GM19372 (cell line): ENCODE results near the gene NHLH1.
"Not testable (repeated sequence)": the region's sequence is repeated elsewhere in the genome, so short reads cannot be mapped to it uniquely, and the experiment has no call there.

ENCODE experiments used
- ATAC-seq: cut with Tn5 transposase; IDR thresholded peaks from one replicate; pipeline ENCODE4 v1.9.1; 2021; ENCODE audit warnings: mild to moderate bottlenecking, low read depth, moderate library complexity; ENCODE audit not compliant: unreplicated experiment

The NHLH1 gene

GRCh38 chr1:160375788-160376524 is 9.1 kb downstream of the NHLH1 start:
- ATAC-seq, result no peak

GRCh38 chr1:160376525-160377131 is 9.8 kb downstream of the NHLH1 start:
- ATAC-seq, result no peak

DNA sequence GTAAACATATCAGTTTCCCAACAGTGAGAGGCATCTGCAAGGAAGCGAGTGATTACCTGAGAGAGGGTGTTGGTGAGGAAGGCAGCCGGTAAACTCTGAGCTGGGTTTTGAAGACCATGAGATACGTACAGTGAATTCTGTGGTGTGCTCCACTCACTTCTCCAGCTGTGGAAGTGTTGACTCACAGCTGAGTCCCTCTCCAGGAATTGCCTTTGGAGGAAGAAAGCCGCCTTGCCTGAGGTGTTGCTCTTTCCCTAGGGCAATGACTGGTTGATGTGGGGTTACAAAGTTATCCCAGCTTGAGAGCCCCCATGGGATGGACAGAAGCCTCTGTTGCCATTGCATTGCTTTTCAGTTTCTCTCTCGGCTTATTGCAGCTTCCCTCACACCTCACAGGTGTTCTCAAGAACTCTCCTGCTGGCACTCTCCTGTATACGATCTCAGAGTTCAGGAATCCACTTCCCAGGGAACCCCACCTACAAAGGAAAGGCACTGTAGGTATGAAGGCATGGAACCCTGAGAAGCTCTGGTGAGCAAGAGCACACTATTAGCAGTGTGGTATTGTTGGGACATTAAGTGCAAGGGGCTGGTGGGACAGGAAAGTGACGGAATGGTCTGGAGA is 10.8 kb downstream of the NHLH1 start:
- ATAC-seq, result no peak

DNA sequence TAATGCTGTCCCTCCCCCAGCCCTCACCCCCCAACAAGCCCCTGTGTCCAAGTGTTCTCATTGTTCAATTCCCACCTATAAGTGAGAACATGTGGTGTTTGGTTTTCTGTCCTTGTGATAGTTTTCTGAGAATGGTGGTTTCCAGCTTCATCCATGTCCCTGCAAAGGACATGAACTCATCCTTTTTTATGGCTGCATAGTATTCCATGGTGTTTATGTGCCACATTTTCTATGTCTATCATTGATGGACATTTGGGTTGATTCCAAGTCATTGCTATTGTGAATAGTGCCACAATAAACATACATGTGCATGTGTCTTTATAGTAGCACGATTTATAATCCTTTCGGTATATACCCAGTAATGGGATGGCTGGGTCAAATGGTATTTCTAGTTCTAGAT is 17.9 kb downstream of the NHLH1 start:
- ATAC-seq, result not testable (repeated sequence)

- not testable (repeated sequence) for ATAC-seq
Measured at GRCh38 chr1:160388406-160388805, 21.5 kb downstream of the NHLH1 start.

- no peak for ATAC-seq
Measured at GRCh38 chr1:160394673-160395072, 27.8 kb downstream of the NHLH1 start.

DNA sequence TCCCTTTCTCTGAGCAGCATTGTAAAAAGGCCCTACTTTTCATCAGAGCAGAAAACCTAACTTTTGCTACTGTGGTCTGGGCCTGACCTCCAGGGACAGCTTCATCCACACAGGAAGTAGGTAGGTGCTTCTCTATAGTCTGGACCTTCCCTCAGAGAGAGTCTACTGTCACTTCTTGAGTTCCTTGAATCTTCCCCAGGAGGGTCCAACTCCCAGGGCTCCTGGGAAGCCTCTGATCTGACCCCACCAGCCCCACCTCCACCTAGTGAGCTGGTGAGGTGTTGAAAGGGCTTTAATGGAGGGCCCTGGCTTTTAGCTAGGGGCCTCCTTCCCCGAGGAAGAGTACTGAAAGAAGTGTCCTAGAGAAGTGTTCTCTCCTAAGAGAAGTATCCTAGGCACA is 30.8 kb downstream of the NHLH1 start:
- ATAC-seq, result no peak

DNA sequence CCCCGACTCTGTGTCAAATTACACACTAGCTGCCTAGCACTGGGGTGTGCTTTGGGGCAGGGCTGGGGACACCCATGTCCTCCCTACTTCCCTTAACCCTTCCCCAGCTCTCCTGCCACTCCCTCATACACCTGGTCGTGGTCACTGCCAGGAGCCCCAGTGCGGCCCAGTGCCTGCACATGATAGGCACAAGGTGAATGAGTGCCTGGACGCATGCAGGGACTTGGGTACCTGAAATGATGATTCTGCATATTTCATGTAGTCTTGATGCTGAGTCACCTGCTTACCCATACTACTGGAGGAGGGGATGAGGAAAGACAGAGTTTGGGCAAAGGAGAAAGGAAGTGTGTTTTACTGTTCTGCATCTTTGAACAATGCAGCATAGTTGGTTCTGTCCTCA is 32.0 kb downstream of the NHLH1 start:
- ATAC-seq, result no peak

GRCh38 chr1:160399544-160400222 is 32.8 kb downstream of the NHLH1 start:
- ATAC-seq, result no peak

- no peak for ATAC-seq
Measured at GRCh38 chr1:160400223-160400645, 33.4 kb downstream of the NHLH1 start, which contains the start of gene VANGL2. VANGL2 (plus strand) TSS chr1:160400564; CDS start chr1:160415838, 15,274 bp downstream.

DNA sequence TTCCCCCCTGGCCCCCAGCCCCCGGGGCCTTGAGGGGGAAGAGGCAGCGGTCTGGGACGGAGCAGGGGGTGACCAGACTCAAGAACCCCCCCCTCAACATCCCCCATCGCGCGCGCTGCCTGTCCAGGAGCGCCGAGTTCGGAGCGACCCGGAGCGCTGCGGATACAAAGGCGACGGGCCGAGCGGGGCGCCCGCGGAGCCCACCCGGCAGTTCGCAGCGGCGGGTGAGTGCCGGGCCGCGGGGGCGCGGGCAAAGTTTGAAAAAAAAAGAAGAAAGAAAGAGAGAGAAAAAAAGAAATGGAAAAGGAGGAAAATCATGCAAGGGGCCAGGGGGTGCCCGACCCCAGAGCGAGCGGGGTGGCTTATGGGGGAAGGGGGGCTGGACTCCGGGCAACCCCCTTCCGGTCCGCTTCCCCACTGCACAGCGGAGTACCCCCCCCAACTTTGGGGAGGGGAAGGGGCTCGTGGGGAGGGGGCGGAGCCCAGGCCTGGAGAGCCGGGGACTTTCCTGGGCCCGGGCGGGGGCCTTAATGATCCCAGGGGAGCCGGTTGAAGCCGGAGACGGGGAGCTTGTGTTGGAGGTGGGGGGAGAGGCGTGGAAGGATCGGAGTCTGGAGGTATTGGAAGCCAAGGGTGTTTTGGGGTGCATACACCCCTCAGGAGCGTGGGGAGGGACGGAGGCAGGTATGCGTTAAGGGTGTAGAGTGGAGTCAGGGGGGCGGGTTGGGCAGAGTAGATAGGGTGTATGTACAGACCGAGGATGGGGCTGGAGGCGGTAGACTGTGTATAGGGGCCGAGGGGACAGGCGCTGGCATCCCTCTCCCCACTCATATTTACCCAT is 34.0 kb downstream of the NHLH1 start:
- ATAC-seq, result no peak

DNA sequence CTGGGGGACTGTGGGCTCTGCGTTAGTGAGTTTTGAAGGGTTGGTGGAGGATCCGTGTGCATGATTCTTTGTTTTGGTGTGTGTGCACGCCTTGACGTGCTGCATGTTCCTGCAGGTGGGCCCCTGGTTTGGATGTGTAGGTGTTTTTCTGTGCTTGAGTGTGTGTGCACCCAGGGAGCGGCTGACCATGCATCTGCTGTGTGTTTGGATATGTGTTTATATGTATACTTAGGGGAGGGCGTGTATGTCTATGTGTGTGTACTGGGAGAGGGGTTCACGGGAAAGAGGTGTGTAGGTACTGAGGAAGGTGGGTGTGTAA is 34.6 kb downstream of the NHLH1 start:
- ATAC-seq, result no peak

- ATAC-seq, result no peak
Measured at GRCh38 chr1:160402001-160402795, 35.3 kb downstream of the NHLH1 start.

GRCh38 chr1:160403244-160403643 is 36.4 kb downstream of the NHLH1 start:
- no peak for ATAC-seq

DNA sequence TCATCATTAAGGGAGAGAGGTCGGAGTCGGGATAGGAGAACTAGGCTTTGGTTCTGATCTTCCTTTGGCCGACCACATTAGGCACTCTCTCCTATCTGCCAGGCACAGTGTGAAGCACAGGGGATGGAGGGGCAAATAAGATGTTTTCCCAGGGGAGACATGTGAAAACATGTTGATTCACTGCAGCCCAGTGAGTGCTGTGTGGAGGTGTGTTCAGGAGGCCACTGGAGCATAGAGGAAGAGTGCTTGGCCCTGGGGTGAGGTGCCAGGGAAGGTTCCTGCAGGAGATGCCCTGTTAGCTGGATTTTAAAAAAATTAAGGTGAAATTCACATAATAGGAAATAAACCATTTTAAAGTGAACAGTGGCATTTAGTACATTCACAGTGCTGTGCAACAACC is 37.2 kb downstream of the NHLH1 start:
- ATAC-seq, result no peak

- ATAC-seq, result no peak
Measured at GRCh38 chr1:160405331-160405877, 38.5 kb downstream of the NHLH1 start.

DNA sequence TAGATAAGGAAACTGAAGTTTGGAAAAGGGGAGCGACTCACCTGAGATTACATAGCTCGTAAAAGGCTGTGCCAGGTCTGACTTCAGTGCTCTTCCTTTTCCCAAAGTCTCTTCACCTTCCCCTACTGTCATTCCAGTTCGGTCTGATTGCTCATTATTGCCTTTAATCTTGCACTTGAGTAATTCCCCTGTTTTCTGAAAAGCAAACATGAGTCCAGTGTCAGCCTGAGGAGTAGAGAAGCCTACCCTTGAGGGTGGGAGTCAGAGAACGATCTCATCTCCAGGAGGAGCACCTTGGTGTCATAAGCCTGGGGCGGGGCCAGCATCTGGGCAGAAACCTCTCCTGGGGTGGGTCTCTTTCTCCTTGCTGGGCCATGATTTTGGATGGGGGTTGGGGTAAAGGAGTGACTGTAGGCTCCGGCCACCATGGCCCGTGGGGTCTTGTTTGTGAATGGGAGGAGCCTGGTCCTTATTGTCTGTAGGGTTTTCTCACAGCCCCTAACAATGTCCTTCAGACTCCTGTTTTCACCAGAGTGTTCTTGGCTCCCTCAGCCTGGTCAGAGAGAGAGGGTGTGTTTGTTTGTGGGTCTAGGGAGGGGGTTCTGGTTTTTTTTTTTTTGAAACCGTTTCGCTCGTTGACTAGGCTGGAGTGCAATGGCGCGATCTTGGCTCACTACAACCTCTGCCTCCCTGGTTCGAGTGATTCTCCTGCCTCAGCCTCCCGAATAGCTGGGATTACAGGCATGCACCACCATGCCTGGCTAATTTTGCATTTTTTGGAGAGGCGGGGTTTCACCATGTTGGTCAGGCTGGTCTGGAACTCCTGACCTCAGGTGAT is 39.5 kb downstream of the NHLH1 start:
- ATAC-seq, result no peak
